HG02981 (cell line): Measurements from ENCODE around the gene RBBP6.
"Not testable (repeated sequence)": the region's sequence is repeated elsewhere in the genome, so short reads cannot be mapped to it uniquely, and the experiment has no call there.

Source experiments
- ATAC-seq: cut with Tn5 transposase; IDR thresholded peaks from one replicate; pipeline ENCODE4 v1.9.1; 2021; ENCODE audit warnings: mild to moderate bottlenecking, moderate library complexity; ENCODE audit not compliant: unreplicated experiment

The RBBP6 gene

GRCh38 chr16:24553983-24554382 is 14.6 kb downstream of the RBBP6 start:
- no peak for ATAC-seq

GRCh38 chr16:24555346-24555872 is 16.0 kb downstream of the RBBP6 start:
- no peak for ATAC-seq

GRCh38 chr16:24562811-24563210 is 23.4 kb downstream of the RBBP6 start:
- ATAC-seq: no peak

DNA sequence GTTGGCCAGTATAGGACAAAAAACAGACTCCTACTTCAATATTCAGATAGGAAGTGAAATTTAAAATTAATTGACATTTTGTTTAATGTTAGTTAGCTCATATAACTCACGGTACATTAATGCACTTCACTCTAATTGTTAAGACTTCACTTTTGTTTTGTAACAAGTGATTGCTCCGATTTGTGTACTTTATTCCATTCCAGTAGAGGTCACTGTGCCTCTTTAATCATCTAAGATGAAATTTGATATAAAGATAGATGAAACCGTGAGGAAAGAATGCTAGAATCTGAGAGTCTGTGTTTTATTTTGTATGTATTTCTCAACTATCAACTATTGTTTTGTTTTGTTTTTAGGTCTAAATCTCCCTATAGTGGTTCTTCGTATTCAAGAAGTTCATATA is 29.0 kb downstream of the RBBP6 start:
- ATAC-seq: no peak

- ATAC-seq: no peak
These were observed 31.7 kb downstream of the RBBP6 start for GRCh38 chr16:24571096-24571495.

- no peak for ATAC-seq
These were observed 32.7 kb downstream of the RBBP6 start for GRCh38 chr16:24572069-24572468.

DNA sequence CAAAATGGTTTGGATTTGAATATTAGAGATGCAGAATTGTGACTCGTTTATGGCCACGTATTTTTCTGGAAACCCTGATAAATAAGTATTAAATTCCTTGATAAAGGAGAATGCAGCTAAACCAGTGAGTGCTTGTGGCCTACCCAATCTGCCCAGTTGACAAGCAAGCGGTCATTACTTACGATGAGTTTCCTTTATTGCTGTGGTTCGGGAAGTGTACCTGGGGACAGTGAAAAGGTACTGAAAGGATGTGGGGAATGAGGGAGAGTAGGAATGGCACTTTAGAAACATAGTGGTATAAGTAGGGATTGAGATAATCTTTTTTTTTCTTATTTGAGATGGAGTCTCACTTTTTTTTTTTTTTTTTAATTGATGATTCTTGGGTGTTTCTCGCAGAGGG is 33.8 kb downstream of the RBBP6 start:
- no peak for ATAC-seq

- not testable (repeated sequence) for ATAC-seq
These were observed 35.4 kb downstream of the RBBP6 start for GRCh38 chr16:24574515-24575485.

GRCh38 chr16:24575791-24576190 is 36.4 kb downstream of the RBBP6 start:
- ATAC-seq: not testable (repeated sequence)

DNA sequence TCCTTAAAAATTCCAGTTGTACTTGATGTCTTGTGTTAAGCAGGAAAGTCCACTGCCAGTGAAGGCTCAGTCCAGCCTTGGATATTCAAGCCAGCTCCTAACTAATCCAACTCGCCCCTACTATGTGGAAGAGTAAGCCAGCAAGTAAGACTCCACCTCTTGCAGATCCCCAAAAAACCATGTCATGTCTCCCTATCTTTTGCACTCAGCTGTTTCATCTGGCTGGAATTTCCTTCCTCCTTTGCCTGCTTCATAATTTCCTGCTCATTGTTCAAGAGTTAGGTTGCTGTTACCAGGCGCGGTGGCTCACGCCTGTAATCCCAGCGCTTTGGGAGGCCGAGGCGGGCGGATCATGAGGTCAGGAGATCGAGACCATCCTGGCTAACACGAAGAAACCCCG is 37.8 kb downstream of the RBBP6 start:
- no peak for ATAC-seq

- no peak for ATAC-seq
These were observed 41.3 kb downstream of the RBBP6 start for GRCh38 chr16:24580665-24581064.

DNA sequence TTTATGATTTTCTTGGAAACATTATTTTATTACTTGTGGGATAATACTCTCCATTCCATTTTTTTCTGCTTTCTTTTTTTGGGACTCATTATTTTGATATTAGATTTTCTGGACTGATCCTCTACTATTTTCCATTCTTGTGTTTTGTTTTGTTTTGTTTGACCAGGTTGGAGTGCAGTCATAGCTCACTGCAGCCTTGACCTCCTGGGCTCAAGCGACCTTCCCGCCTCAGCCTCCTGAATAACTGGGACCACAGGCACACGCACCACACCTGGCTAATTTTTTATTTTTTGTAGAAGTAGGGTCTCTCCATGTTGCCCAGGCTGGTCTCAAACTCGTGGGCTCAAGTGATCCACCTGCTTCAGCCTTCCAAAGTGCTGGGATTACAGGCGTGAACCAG is 44.1 kb downstream of the RBBP6 start:
- ATAC-seq: no peak

GRCh38 chr16:24589997-24590396 is 50.6 kb downstream of the RBBP6 start:
- ATAC-seq: no peak

GRCh38 chr16:24598777-24599437 is 59.5 kb downstream of the RBBP6 start:
- no peak for ATAC-seq

DNA sequence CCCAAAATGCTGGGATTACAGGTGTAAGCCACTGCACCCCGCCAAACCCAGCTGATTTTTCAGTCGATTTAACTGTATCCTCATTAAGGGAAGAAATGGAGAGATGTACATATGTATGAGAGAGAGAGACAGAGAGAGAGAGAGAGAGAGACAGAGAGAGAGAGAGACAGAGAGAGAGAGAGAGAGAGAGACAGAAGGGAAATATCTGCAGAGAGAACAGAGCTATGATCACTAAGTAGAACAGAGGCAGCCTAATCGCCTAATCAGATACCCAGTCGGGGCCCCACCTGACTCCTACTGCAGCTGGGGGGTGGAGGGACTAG is 70.0 kb downstream of the RBBP6 start:
- no peak for ATAC-seq

GRCh38 chr16:24609740-24610415 is 70.5 kb downstream of the RBBP6 start:
- ATAC-seq: no peak

DNA sequence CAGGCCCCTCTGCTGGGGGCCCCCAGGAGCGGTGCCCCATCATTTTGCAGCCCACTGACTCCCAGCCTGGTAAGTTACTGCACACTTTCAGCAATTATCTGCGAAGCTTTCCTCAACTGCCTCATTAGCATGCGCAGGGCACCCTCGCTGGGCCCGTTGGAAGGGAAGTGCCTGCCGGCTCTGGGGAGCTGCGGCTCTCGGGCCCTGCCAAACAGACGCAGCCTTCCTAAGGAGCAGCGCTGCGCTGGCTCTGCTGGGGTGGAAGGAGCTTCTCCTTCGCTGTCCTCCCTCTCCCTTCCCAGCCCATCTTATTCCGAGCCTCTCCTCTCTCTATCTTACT is 71.0 kb downstream of the RBBP6 start:
- ATAC-seq: no peak

DNA sequence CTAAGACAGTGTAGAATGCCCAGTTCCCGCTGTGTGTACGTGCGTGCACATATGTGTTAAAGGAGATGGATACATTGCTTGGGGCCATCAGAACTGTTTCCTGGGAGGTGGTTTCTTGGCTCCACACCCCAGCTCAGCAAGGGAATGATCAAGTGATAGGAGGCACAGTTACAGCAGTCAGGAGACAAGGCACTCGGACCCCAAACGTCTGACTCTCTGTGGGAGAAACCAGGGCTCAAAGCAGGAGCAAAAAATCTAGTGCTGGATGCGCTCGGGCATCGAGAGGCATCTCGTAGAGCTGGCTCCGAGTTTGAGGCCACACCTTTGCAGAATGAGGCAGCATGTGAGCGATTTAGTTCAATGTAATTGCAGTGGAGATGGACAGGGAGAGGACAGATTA is 71.9 kb downstream of the RBBP6 start:
- ATAC-seq: no peak

- no peak for ATAC-seq
These were observed 73.3 kb downstream of the RBBP6 start for GRCh38 chr16:24612656-24613055.

GRCh38 chr16:24613267-24613666 is 73.9 kb downstream of the RBBP6 start:
- ATAC-seq: not testable (repeated sequence)

GRCh38 chr16:24617502-24617901 is 78.1 kb downstream of the RBBP6 start:
- ATAC-seq: no peak
